ENCODE measurements around the gene MDM2. TPM values are rescaled to one million over a fixed set of nuclear protein-coding genes. Genes with fewer than 3 reads are reported as not detected.

Gene MDM2
- total and polyA plus RNA-seq, 9 of the 15 experiments (the other 6 are each of a cell fraction or from before 2014, with no cell fraction given): 13.6 to 100 (median 49.0) TPM

DNA sequence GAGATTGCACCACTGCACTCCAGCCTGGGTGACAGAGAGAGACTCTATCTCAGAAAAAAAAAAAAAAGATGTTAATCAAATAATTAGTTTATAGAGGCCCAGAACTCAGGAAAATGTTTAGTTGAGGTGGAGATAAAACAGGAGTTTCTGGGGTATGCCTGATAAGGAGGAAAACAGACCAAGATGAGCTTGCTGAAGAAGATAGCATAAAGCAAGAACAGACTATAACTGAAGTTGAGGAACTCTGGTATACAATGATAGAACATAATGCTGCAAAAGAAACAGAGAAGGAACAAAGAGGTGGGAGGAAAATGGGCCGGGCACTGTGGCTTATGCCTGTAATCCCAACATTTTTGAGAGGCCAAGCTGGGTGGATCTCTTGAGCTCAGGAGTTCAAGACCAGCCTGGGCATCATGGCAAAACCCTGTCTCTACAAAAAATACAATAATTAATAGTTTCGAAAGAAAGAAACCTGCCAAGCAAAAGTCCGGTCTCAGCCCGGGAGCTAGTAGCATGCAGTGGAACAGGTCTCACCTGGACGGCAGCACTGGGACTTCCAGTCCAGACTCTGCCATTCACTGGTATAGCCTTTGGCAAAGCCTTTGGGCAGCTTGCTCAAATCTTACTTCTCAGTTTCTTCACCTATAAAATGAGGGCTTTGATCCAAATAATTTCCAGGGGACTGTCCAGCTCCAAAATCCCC is 36.6 kb upstream of the MDM2 start:
- ChIA-PET POLR2A (interaction anchor here (0.8 to 2.9 kb wide), 3 partner anchors 9 to 14 kb away, joined by 3 to 10 read pairs (median 4); no protein-coding TSS in a partner anchor), CTCF (ENCODE audit: low intra/inter-chr PET ratio) (interaction anchor here (0.6 kb wide), 1 partner anchor 12 kb away, joined by 7 read pairs; no protein-coding TSS in a partner anchor)
- Histone ChIP-seq H3K9ac (ENCODE audit: insufficient read depth in 1 of 2, low read depth in 2 of 2, low read length in 2 of 2) (no peak overlapping the region), H3K4me3 (no peak overlapping the region), H3K4me1 (replicated peaks in 1 of 2; ENCODE audit: control insufficient read depth in 2 of 2, insufficient read depth in 2 of 2, low read length in 2 of 2) (peaks cover 5 to 9% of the 10 kb centered on the region in 2 experiments; a peak in 4 of 5 replicates), H3K4me2 (ENCODE audit: insufficient read depth, low read length) (no peak overlapping the region; the same call in 1 of the 2 replicates), H4K20me1 (replicated peaks; ENCODE audit: control insufficient read depth, insufficient read depth, low read length) (no peaks in the 10 kb centered on the region), H3K9me1 (ENCODE audit: control insufficient read depth, insufficient read depth, low read length) (no peaks in the 10 kb centered on the region), H3K79me2 (ENCODE audit: control insufficient read depth, insufficient read depth, low read length) (no peaks in the 10 kb centered on the region), H2AFZ (ENCODE audit: low read depth, low read length) (no peak overlapping the region), H3K9me3 (replicated peaks; ENCODE audit: control insufficient read depth, insufficient read depth, low read depth, low read length) (no peaks in the 10 kb centered on the region), H3K27ac (ENCODE audit: extremely low read depth, low read depth, low read length) (no peak overlapping the region), H3K27me3 (ENCODE audit: control insufficient read depth in 2 of 2, insufficient read depth in 2 of 2, low read length in 2 of 2) (no peaks in the 10 kb centered on the region), H3K36me3 (ENCODE audit: control insufficient read depth, insufficient read depth, low read length) (peaks cover 3% of the 10 kb centered on the region; the same call in 1 of the 3 replicates)
- 35% methylated on average over 5 of the region's 5 CpGs for WGBS (ENCODE audit: insufficient coverage, low coverage, missing lambda C conversion rate)
- intact Hi-C loops (cut with micrococcal nuclease) (no loop called here), in situ Hi-C loops (cut with MboI) (no loop called here)
- DNase-seq (ENCODE audit: extremely low read depth in 1 of 4, low spot score in 3 of 4): peak; percentile 49 to 59 (median 52)
- peak; percentile 77 for FAIRE-seq
- peak; percentile 82 for ATAC-seq
- BruUV-seq (replicated peaks): no TSS peak
- TF ChIP-seq CC2D1A (IDR thresholded peaks at IDR 0.05): peak; percentile 67; the same call in 1 of the 2 replicates
- TF ChIP-seq, protein P1, sequence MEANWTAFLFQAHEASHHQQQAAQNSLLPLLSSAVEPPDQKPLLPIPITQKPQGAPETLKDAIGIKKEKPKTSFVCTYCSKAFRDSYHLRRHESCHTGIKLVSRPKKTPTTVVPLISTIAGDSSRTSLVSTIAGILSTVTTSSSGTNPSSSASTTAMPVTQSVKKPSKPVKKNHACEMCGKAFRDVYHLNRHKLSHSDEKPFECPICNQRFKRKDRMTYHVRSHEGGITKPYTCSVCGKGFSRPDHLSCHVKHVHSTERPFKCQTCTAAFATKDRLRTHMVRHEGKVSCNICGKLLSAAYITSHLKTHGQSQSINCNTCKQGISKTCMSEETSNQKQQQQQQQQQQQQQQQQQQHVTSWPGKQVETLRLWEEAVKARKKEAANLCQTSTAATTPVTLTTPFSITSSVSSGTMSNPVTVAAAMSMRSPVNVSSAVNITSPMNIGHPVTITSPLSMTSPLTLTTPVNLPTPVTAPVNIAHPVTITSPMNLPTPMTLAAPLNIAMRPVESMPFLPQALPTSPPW (CRISPR knock-in tag; IDR thresholded peaks at IDR 0.05): peak; percentile 20; the same call in 1 of the 2 replicates
- no peak for TF ChIP-seq MECOM (CRISPR knock-in tag; IDR thresholded peaks at IDR 0.05)
- TF ChIP-seq NFIC (IDR thresholded peaks at IDR 0.05): peak; percentile 51; the same call in 1 of the 2 replicates
- TF ChIP-seq, protein P2, sequence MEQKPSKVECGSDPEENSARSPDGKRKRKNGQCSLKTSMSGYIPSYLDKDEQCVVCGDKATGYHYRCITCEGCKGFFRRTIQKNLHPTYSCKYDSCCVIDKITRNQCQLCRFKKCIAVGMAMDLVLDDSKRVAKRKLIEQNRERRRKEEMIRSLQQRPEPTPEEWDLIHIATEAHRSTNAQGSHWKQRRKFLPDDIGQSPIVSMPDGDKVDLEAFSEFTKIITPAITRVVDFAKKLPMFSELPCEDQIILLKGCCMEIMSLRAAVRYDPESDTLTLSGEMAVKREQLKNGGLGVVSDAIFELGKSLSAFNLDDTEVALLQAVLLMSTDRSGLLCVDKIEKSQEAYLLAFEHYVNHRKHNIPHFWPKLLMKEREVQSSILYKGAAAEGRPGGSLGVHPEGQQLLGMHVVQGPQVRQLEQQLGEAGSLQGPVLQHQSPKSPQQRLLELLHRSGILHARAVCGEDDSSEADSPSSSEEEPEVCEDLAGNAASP (IDR thresholded peaks at IDR 0.05): no peak
- TF ChIP-seq CBFA2T3 (IDR thresholded peaks at IDR 0.05): peak; percentile 93
- peak; percentile 52; the same call in 1 of the 2 replicates for TF ChIP-seq EP300 (IDR thresholded peaks at IDR 0.05; ENCODE audit: low read length)
- TF ChIP-seq DPF2 (IDR thresholded peaks at IDR 0.05): peak; percentile 79
- peak; percentile 47; the same call in 1 of the 2 replicates for TF ChIP-seq SMARCC2 (IDR thresholded peaks at IDR 0.05; ENCODE audit: low read depth)
- TF ChIP-seq ZNF24 (IDR thresholded peaks at IDR 0.05): no peak
- TF ChIP-seq STAT5A (IDR thresholded peaks at IDR 0.05; ENCODE audit: borderline replicate concordance, low read length): 0 out of 2 replicates have a peak, but pooled peaks have one; percentile 35
- TF ChIP-seq TCF3 (CRISPR knock-in tag; IDR thresholded peaks at IDR 0.05): peak; percentile 84
- TF ChIP-seq SMARCE1 (IDR thresholded peaks at IDR 0.05): peak; percentile 80
- no peak for TF ChIP-seq ZFPM2 (CRISPR knock-in tag; IDR thresholded peaks at IDR 0.05)
- peak; percentile 69 for TF ChIP-seq PML (IDR thresholded peaks at IDR 0.05; ENCODE audit: low read length)
- TF ChIP-seq ZNF586 (CRISPR knock-in tag; conservative IDR thresholded peaks at IDR 0.05): no peak
- TF ChIP-seq TEAD4 (IDR thresholded peaks at IDR 0.05; ENCODE audit: low read length): peak; percentile 89
- TF ChIP-seq TEAD4 (CRISPR knock-in tag; IDR thresholded peaks at IDR 0.05; ENCODE audit: borderline replicate concordance): no peak
- TF ChIP-seq YY1 (IDR thresholded peaks at IDR 0.05; ENCODE audit: borderline replicate concordance in 1 of 3, control insufficient read depth in 1 of 3, extremely low read depth in 1 of 3, insufficient read depth in 3 of 3, insufficient read length in 1 of 3, insufficient replicate concordance in 2 of 3, low read depth in 1 of 3, low read length in 2 of 3): no peak
- TF ChIP-seq XRCC5 (IDR thresholded peaks at IDR 0.05; ENCODE audit: low read depth, low read length): no peak
- peak; percentile 35; the same call in 1 of the 2 replicates for TF ChIP-seq GATA2 (CRISPR knock-in tag; IDR thresholded peaks at IDR 0.05)

All from K562 (cell line).